Transverse colon (tissue), 4 donors: ENCODE data around the gene TLK2.
"Not testable (repeated sequence)": the region's sequence is repeated elsewhere in the genome, so short reads cannot be mapped to it uniquely, and the experiment has no call there.

Experiments used
- EP300 ChIP-seq: sonication (generic); formaldehyde crosslinking; IDR thresholded peaks from one replicate; pipeline ENCODE4 v1.6.1; 2017; ENCODE audit warnings: antibody characterized with exemption, low read depth
- POLR2A ChIP-seq: fragments of 450-650 bp; IDR thresholded peaks from one replicate; pipeline ENCODE4 v1.6.1; 2016; ENCODE audit warnings: antibody characterized with exemption, mild to moderate bottlenecking, moderate library complexity
- POLR2AphosphoS5 ChIP-seq, 3 donors: sonication (generic); formaldehyde crosslinking; IDR thresholded peaks; one replicate each; pipeline ENCODE4 v1.6.1; 2016; ENCODE audit warnings: antibody characterized with exemption in 3 of 3
- TF ChIP-seq, protein P1 (sequence below), 5 experiments: fragments of 200-600 bp in 3 of 5; fragments of 450-650 bp in 2 of 5; sonication (generic) in 3 of 5; IDR thresholded peaks; 1 replicate in 2 of 5; 2 replicates in 3 of 5; pipeline ENCODE4 v1.5.1; 2016 to 2017; ENCODE audit warnings: antibody characterized with exemption in 5 of 5, inconsistent platforms in 3 of 5, mild to moderate bottlenecking in 2 of 5, moderate library complexity in 1 of 5

DNA sequence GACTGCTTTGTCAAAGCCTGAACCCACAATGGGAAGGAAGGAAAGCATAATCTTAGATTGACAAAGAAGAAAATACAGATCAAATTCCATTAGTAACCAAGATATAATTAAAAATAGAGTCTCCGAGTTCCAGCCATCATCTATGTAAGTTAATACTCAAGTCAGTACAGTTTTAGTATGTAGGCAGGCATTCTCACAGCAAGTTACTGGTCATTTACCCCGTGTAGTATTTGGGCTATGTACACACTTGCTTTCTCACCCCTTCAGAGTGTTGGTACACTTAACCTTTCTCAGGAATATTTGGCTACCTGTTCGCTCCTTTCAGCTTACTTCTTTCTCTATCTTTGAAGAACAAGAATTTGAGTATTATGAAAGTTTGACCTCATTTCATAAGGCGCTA is 57.9 kb downstream of the TLK2 start:
- TF ChIP-seq, protein P1, sequence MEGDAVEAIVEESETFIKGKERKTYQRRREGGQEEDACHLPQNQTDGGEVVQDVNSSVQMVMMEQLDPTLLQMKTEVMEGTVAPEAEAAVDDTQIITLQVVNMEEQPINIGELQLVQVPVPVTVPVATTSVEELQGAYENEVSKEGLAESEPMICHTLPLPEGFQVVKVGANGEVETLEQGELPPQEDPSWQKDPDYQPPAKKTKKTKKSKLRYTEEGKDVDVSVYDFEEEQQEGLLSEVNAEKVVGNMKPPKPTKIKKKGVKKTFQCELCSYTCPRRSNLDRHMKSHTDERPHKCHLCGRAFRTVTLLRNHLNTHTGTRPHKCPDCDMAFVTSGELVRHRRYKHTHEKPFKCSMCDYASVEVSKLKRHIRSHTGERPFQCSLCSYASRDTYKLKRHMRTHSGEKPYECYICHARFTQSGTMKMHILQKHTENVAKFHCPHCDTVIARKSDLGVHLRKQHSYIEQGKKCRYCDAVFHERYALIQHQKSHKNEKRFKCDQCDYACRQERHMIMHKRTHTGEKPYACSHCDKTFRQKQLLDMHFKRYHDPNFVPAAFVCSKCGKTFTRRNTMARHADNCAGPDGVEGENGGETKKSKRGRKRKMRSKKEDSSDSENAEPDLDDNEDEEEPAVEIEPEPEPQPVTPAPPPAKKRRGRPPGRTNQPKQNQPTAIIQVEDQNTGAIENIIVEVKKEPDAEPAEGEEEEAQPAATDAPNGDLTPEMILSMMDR (IDR thresholded peaks at IDR 0.05) = not testable (repeated sequence)
- not testable (repeated sequence) for TF ChIP-seq POLR2A; EP300; POLR2AphosphoS5 (IDR thresholded peaks at IDR 0.05)
